ENCODE measurements around the gene DPYD.

DNA sequence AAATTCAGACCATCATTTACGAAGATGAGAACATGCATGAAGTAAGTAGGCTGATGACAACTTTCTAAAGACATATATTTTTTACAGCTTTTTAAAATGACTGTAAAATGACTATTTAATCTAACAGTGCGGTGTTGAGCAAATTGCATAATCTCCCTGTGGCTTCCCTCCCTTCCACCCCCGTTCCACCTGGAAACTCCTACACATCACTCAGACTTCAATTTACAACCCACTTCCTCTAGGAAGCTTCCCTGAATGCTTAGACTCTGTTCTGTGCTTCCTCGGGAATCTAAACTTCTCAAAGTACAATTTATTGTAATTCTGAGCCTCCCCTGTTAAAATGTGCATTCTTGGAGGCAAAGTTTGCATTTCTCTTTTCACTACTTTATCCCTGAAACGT lies 354.9 kb downstream of the DPYD start:
- TF ChIP-seq POLR2A (IDR thresholded peaks at IDR 0.05; ENCODE audit: low read length): no peak
- no peak for TF ChIP-seq GATA1 (IDR thresholded peaks at IDR 0.05; ENCODE audit: low read depth, low read length)
